Peyer's patch (tissue), 4 donors: Measurements from ENCODE around the gene ZBTB24.

Experiments used
- CTCF ChIP-seq, 6 experiments: fragments of 450-650 bp in 4 of 6; fragments of 200-600 bp in 2 of 6; sonication (generic) in 1 of 6; IDR thresholded peaks; one replicate each; pipeline ENCODE4 v1.5.1; 2017 to 2019; ENCODE audit warnings: antibody characterized with exemption in 6 of 6, mild to moderate bottlenecking in 3 of 6, moderate library complexity in 1 of 6
- POLR2A ChIP-seq, 2 donors: fragments of 450-650 bp; IDR thresholded peaks; one replicate each; pipeline ENCODE4 v1.5.1; 2017; ENCODE audit warnings: antibody characterized with exemption in 2 of 2, mild to moderate bottlenecking in 2 of 2, moderate library complexity in 2 of 2

- no peak for TF ChIP-seq CTCF (IDR thresholded peaks at IDR 0.05)
- no peak for TF ChIP-seq POLR2A (IDR thresholded peaks at IDR 0.05)
Observed at GRCh38 chr6:109475625-109476024, 7.4 kb downstream of the ZBTB24 start.
